ENCODE data around the gene SUPT3H. TPM values are rescaled to one million over a fixed set of nuclear protein-coding genes. Genes with fewer than 3 reads are reported as not detected.
A peak's percentile ranks its signal among the peaks of the same experiment; 100 is the strongest.

SUPT3H gene
- total RNA-seq, 2 experiments from 2014 or later = 10.1 to 11.6 TPM

- H3K36me3 Mint-ChIP-seq = peaks cover 18% of the 10 kb centered on the region
- peak overlapping the region; percentile 26 for H3K27ac Mint-ChIP-seq
- no peak for ATAC-seq (ENCODE audit: low read depth)
- no peaks in the 10 kb centered on the region for H3K27me3 Mint-ChIP-seq
- POLR2A ChIA-PET = no interaction called here
- no peak overlapping the region for H3K4me3 Mint-ChIP-seq
- DNase-seq = no peak
- peaks cover 14% of the 10 kb centered on the region for H3K9me3 Mint-ChIP-seq
- H3K4me1 Mint-ChIP-seq = peaks cover 17% of the 10 kb centered on the region
Measured at GRCh38 chr6:44789061-44789460, 588.7 kb downstream of the SUPT3H start.

DNA sequence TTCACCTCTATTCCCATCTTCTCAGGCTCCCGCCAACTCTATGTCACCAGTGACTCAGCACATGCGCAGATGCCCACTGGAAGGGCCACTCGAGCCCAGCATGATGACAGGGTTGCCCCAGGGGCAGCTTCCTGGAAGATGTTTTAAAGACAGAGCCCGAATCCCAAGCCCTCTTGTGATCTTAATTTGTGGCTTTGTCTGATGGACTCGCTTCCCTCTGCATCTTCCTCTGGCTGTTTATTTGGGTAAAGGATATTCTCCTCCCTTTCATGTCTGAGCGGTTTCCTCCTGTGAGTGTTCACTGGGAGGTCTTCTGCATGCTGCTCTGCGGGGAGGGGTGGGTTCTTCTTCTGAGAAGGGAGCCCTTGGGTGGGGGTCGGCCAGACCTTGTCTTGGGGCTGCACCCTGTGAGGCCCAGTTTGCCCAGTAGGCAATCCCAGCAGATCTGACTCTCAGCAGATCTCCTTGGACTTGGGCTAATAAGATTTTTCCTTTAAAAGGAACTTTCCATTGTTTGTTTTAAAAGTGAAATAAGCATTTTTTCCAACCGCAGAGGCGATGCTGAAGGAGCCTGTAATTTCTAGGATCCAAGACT is 589.2 kb downstream of the SUPT3H start:
- Mint-ChIP-seq H3K27me3 (no peaks in the 10 kb centered on the region), H3K27ac (no peak overlapping the region), H3K9me3 (peaks cover 16% of the 10 kb centered on the region), H3K4me3 (no peak overlapping the region), H3K36me3 (peaks cover 23% of the 10 kb centered on the region), H3K4me1 (peaks cover 17% of the 10 kb centered on the region)
- POLR2A ChIA-PET = no interaction called here
- DNase-seq (no peak), ATAC-seq (ENCODE audit: low read depth) (no peak)

- ATAC-seq (ENCODE audit: low read depth) = peak; percentile 87
- H3K4me1 Mint-ChIP-seq = peaks cover 17% of the 10 kb centered on the region
- POLR2A ChIA-PET = interaction anchor here (0.6 kb wide), 1 partner anchor 1803 kb away, joined by 3 read pairs; the partner anchor contains the start of gene PPP2R5D
- H3K36me3 Mint-ChIP-seq = peaks cover 31% of the 10 kb centered on the region
- peak overlapping the region; percentile 33 for H3K4me3 Mint-ChIP-seq
- H3K27ac Mint-ChIP-seq = peak overlapping the region; percentile 53
- H3K27me3 Mint-ChIP-seq = no peaks in the 10 kb centered on the region
- H3K9me3 Mint-ChIP-seq = peaks cover 17% of the 10 kb centered on the region
- DNase-seq = no peak
Measured at GRCh38 chr6:44787254-44787834, 590.4 kb downstream of the SUPT3H start.

DNA sequence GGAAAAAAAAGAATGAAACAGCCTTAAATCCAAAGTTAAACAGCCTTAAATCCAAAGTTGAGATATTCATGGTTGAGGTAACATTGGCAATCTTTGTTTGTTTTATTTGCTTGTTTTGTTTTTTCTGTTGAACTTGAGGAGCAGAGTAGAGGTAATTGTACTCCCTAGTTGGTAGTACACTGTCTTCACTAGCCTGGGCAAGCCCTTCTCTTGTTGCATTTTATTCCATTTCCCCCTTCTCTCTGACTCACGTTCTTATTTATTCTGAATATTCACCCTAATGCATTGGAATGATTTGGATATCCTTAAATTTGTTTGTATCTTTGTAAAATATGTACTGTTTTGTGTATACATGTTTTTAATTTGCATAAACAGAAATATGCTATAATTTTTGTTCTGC is 592.6 kb downstream of the SUPT3H start:
- Mint-ChIP-seq H3K4me1 (peaks cover 15% of the 10 kb centered on the region), H3K4me3 (no peak overlapping the region), H3K27me3 (no peaks in the 10 kb centered on the region), H3K36me3 (peaks cover 27% of the 10 kb centered on the region), H3K27ac (no peak overlapping the region), H3K9me3 (peaks cover 14% of the 10 kb centered on the region)
- ATAC-seq (ENCODE audit: low read depth) (no peak), DNase-seq (no peak)
- POLR2A ChIA-PET = no interaction called here

- H3K27me3 Mint-ChIP-seq = no peaks in the 10 kb centered on the region
Measured at GRCh38 chr6:44784195-44784594, 593.5 kb downstream of the SUPT3H start.

GRCh38 chr6:44782892-44783291 is 594.8 kb downstream of the SUPT3H start:
- Mint-ChIP-seq H3K27ac (peak overlapping the region; percentile 8), H3K4me1 (peaks cover 7% of the 10 kb centered on the region), H3K4me3 (no peak overlapping the region), H3K27me3 (no peaks in the 10 kb centered on the region), H3K9me3 (peaks cover 14% of the 10 kb centered on the region), H3K36me3 (peaks cover 27% of the 10 kb centered on the region)
- no peak for DNase-seq
- POLR2A ChIA-PET = no interaction called here
- no peak for ATAC-seq (ENCODE audit: low read depth)

More at GRCh38 chr6:44784195-44784594, 593.5 kb downstream of the SUPT3H start:
- POLR2A ChIA-PET = no interaction called here
- Mint-ChIP-seq H3K27ac (no peak overlapping the region), H3K4me3 (no peak overlapping the region), H3K4me1 (peaks cover 12% of the 10 kb centered on the region), H3K9me3 (peaks cover 14% of the 10 kb centered on the region), H3K36me3 (peaks cover 27% of the 10 kb centered on the region)
- DNase-seq (no peak), ATAC-seq (ENCODE audit: low read depth) (no peak)

DNA sequence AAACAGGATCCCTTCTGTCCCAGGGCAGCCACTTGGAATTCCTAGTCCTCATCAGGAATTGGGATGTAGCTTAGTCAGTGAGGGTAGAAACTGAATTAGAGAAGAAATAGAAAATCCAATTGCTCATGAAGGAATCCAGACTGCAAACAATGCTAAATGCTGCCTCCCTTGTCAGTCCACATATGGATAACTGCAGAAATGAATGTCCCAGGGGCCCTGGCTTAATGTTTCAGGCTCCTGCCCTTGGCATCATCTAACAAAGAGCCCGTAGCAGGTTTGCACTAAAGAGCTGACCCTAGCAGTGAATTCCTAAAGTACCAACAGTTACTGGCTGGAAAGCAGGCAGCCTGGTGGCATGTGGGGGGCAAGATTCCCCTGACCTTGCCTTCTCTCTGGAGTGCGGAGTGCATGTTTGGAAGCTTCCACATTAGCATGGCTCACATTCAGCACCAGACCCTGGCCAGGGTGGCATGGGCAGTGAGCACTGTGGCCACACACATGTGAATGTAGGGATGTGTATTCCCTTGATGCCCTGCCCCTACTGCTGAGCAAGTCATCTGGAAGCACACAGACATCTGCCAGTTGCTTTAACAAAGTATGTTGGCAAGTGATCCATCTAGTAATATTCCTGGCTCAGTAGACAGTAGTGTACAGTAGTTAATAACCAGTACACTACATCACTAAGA is 595.7 kb downstream of the SUPT3H start:
- H3K36me3 Mint-ChIP-seq = peaks cover 27% of the 10 kb centered on the region
- H3K4me1 Mint-ChIP-seq = no peaks in the 10 kb centered on the region
- no peak overlapping the region for H3K4me3 Mint-ChIP-seq
- POLR2A ChIA-PET = no interaction called here
- no peaks in the 10 kb centered on the region for H3K27me3 Mint-ChIP-seq
- no peak overlapping the region for H3K27ac Mint-ChIP-seq
- ATAC-seq (ENCODE audit: low read depth) (no peak), DNase-seq (no peak)
- peaks cover 14% of the 10 kb centered on the region for H3K9me3 Mint-ChIP-seq

- ATAC-seq (ENCODE audit: low read depth) = no peak
- peaks cover 20% of the 10 kb centered on the region for H3K36me3 Mint-ChIP-seq
- no peak overlapping the region for H3K4me3 Mint-ChIP-seq
Measured at GRCh38 chr6:44780161-44780560, 597.6 kb downstream of the SUPT3H start.

DNA sequence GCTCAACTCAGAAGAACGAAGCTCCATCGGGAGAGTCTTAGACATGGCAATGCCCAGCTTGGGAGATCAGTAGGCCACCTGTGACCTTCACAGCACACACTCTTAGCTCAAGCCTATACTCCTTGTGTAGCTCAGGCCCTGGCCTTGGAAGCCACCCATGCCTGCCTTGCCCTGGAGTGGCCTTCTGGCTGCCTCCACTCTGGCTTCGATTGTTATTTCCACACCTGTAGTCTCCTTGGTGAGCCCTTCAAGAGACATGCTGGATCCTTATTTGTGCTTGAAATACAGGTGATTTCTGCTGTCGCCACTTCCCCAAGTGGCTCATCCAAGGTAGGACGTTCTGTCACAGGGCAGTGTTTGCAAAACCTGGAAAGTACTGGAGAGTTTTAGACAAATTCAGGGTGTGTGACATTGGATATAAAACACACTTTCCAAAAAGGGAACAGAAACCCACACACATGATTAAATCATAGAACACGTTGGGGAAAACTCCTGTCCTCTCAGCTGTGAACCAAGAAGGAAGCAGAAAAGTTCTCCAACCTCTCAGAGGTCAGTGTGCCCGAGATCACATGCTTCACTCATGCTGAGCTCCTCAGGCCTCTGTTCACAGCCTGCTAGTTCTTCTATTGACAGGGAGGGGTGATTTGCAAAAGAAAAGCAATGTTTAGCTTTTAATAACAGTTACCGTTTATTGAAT is 598.5 kb downstream of the SUPT3H start:
- Mint-ChIP-seq H3K27ac (no peak overlapping the region), H3K4me3 (no peak overlapping the region), H3K36me3 (peaks cover 15% of the 10 kb centered on the region), H3K9me3 (peaks cover 9% of the 10 kb centered on the region), H3K4me1 (no peaks in the 10 kb centered on the region), H3K27me3 (no peaks in the 10 kb centered on the region)
- ATAC-seq (ENCODE audit: low read depth) = no peak
- no peak for DNase-seq
- POLR2A ChIA-PET = no interaction called here

More at GRCh38 chr6:44780161-44780560, 597.6 kb downstream of the SUPT3H start:
- no peak overlapping the region for H3K27ac Mint-ChIP-seq
- DNase-seq = no peak
- no peaks in the 10 kb centered on the region for H3K4me1 Mint-ChIP-seq
- no peaks in the 10 kb centered on the region for H3K27me3 Mint-ChIP-seq
- POLR2A ChIA-PET = no interaction called here
- peaks cover 12% of the 10 kb centered on the region for H3K9me3 Mint-ChIP-seq

Small RNAs within 50 kb of the gene (microRNA-seq; reads per million reads assigned to microRNA genes)
- gene MIR586 = not detected

Other genes starting within 250 kb of the SUPT3H start
- gene RUNX2, start 49.6 kb downstream of the SUPT3H start, total RNA-seq = 1 to 10 TPM; 5.1 to 6.3 TPM